Fibroblast of lung (primary cell): ENCODE measurements around the gene FMN1. TPM values are rescaled to one million over a fixed set of nuclear protein-coding genes. Genes with fewer than 3 reads are reported as not detected.

Experiments
- DNase-seq, 2 donors: peaks; one replicate each; pipeline versions ENCODE4 v3.0.0 to v3.0.0-alpha.2; 2010; ENCODE audit warnings: low read depth in 2 of 2
- H2AFZ ChIP-seq: 2 replicates; pipeline ENCODE4 v1.5.1; 2012; ENCODE audit warnings: low read length, control low read depth, inconsistent platforms
- H3K27ac ChIP-seq: 2 replicates; pipeline ENCODE4 v1.5.1; 2011; ENCODE audit warnings: low read length, control low read depth; ENCODE audit not compliant: insufficient read depth
- H3K27me3 ChIP-seq: 2 replicates; pipeline ENCODE4 v1.5.1; 2011; ENCODE audit warnings: mild to moderate bottlenecking, low read length; ENCODE audit not compliant: control insufficient read depth, insufficient read depth
- H3K36me3 ChIP-seq: 2 replicates; pipeline ENCODE4 v1.5.1; 2011; ENCODE audit warnings: low read length; ENCODE audit not compliant: control insufficient read depth, insufficient read depth
- H3K4me1 ChIP-seq: 2 replicates; pipeline ENCODE4 v1.5.1; 2011; ENCODE audit warnings: low read length; ENCODE audit not compliant: control insufficient read depth, insufficient read depth; ENCODE audit errors: extremely low read depth
- H3K4me2 ChIP-seq: 2 replicates; pipeline ENCODE4 v1.5.1; 2011; ENCODE audit warnings: low read length, control low read depth; ENCODE audit not compliant: insufficient read depth; ENCODE audit errors: extremely low read depth
- H3K4me3 ChIP-seq, 4 experiments: fragments of 200-600 bp in 1 of 4; sonication (generic) in 1 of 4; replicated peaks in 1 of 4; 2 replicates each; pipeline ENCODE4 v1.5.1; 2011 to 2016; ENCODE audit warnings: low read length in 4 of 4, low read depth in 3 of 4, mild to moderate bottlenecking in 3 of 4, control low read depth in 2 of 4, inconsistent platforms in 1 of 4, mixed read lengths in 1 of 4; ENCODE audit not compliant: insufficient read depth in 1 of 4; ENCODE audit errors: control extremely low read depth in 1 of 4
- H3K79me2 ChIP-seq: 2 replicates; pipeline ENCODE4 v1.5.1; 2012; ENCODE audit warnings: mild to moderate bottlenecking, low read length, inconsistent platforms; ENCODE audit not compliant: control insufficient read depth, insufficient read depth
- H3K9ac ChIP-seq: 2 replicates; pipeline ENCODE4 v1.5.1; 2011; ENCODE audit warnings: mild to moderate bottlenecking, low read length, control low read depth; ENCODE audit not compliant: insufficient read depth
- H3K9me3 ChIP-seq: 2 replicates; pipeline ENCODE4 v1.5.1; 2012; ENCODE audit warnings: low read depth, low read length; ENCODE audit not compliant: control insufficient read depth, insufficient read depth
- H4K20me1 ChIP-seq: 2 replicates; pipeline ENCODE4 v1.5.1; 2011; ENCODE audit warnings: low read length; ENCODE audit not compliant: control insufficient read depth, insufficient read depth; ENCODE audit errors: extremely low read depth
- EZH2 ChIP-seq: IDR thresholded peaks from 2 replicates; pipeline ENCODE4 v1.5.1; 2012; ENCODE audit warnings: low read length, control low read depth, mild to moderate bottlenecking; ENCODE audit errors: missing control alignments
- polyA plus RNA-seq, 2 donors: library from polyadenylated mRNA; depleted of rRNA in 1 of 2; stranded (reverse) in 1 of 2; unstranded in 1 of 2; fragments of >200 nt; gene quantifications; 2 replicates each; pipeline ENCODE4 v1.2.1, GENCODE V29; 2011 to 2012; ENCODE audit warnings: missing spikeins in 1 of 2
- total RNA-seq: library from RNA; depleted of rRNA; stranded (reverse); fragments of >200 nt; gene quantifications from 2 replicates; pipeline ENCODE4 v1.2.1, GENCODE V29; 2014
- TF ChIP-seq, protein P1 (sequence below), 2 donors: IDR thresholded peaks in 1 of 2; conservative IDR thresholded peaks in 1 of 2; 1 replicate in 1 of 2; 2 replicates in 1 of 2; pipeline ENCODE4 v1.5.1; 2011 to 2012; ENCODE audit warnings: low read length in 2 of 2, control low read depth in 1 of 2, inconsistent platforms in 1 of 2, low read depth in 1 of 2, mild to moderate bottlenecking in 1 of 2

The FMN1 gene
- total and polyA plus RNA-seq, 2 donors (not counting 1 experiment from before 2014, with no cell fraction given): 7.5 to 43.8 TPM

DNA sequence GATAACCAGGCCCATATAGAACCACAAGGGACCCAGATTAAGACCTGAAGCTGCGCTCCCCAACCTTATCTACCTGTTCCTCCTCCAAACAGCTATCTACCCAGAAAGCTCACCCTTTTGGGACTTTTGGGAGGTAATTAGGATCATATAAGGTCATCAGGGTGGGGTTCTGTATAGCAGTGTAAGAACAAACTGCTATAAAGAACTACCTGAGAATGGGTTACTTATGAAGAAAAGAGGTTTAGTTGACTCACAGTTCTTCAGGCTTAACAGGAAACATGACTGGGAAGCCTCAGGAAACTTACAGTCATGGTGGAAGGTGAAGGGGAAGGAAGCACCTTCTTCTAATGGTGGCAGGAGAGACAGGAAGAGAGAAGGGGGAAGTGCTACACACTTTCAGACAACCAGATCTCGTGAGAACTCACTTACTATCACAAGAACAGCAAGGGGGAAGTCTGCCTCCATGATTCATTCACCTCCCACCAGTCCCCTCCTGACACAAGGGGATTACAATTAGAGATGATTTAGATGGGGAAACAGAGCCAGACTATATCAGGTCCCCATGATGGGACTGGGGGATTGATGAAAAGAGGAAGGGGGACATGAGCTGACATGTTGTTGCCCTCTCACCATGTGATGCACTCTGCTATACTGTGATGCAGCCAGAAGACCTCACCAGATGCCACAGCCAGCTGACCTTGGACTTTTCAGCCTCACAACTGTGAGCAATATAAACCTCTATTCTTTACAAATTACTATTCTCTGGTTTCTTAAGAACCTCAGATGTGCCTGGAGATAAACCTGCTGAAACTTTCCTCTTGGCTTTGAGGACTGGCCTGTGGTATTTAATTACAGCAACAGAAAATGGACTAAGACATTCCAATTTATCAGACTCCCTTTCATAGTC is 15.3 kb upstream of the FMN1 start:
- no peaks in the 10 kb centered on the region for H3K9me3 ChIP-seq
- DNase-seq: no peak
- H3K4me3 ChIP-seq: no peak overlapping the region
- H3K9ac ChIP-seq: no peak overlapping the region
- H3K4me2 ChIP-seq: no peak overlapping the region
- no peak overlapping the region for H3K27ac ChIP-seq
- H4K20me1 ChIP-seq: no peaks in the 10 kb centered on the region
- H3K27me3 ChIP-seq: peaks cover 7% of the 10 kb centered on the region
- TF ChIP-seq, protein P1, sequence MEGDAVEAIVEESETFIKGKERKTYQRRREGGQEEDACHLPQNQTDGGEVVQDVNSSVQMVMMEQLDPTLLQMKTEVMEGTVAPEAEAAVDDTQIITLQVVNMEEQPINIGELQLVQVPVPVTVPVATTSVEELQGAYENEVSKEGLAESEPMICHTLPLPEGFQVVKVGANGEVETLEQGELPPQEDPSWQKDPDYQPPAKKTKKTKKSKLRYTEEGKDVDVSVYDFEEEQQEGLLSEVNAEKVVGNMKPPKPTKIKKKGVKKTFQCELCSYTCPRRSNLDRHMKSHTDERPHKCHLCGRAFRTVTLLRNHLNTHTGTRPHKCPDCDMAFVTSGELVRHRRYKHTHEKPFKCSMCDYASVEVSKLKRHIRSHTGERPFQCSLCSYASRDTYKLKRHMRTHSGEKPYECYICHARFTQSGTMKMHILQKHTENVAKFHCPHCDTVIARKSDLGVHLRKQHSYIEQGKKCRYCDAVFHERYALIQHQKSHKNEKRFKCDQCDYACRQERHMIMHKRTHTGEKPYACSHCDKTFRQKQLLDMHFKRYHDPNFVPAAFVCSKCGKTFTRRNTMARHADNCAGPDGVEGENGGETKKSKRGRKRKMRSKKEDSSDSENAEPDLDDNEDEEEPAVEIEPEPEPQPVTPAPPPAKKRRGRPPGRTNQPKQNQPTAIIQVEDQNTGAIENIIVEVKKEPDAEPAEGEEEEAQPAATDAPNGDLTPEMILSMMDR (conservative IDR thresholded peaks at IDR 0.05 in 1 of 2, IDR thresholded peaks at IDR 0.05 in 1 of 2; ENCODE audit: low read depth in 1 of 2, low read length in 2 of 2): no peak
- TF ChIP-seq EZH2: no peak
- no peaks in the 10 kb centered on the region for H3K4me1 ChIP-seq
- H2AFZ ChIP-seq: no peak overlapping the region
- H3K36me3 ChIP-seq: no peaks in the 10 kb centered on the region
- H3K79me2 ChIP-seq: no peaks in the 10 kb centered on the region

DNA sequence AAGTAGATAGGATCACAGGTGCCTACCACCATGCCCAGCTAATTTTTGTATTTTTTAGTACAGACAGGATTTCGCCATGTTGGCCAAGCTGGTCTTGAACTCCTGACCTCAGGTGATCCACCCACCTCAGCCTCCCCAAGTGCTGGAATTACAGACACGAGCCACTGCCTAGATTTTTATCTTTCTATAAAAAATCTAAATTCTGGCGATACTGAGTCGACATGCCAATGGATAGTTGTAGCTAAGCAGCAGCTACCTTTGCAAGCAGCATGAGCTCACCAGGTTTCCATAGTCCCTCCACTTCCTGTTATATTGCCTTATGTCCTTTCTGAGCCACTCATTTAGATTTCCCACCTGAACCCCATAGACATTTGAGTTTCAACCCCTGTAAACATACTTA is 13.1 kb upstream of the FMN1 start:
- Histone ChIP-seq H3K9ac (no peak overlapping the region), H3K27me3 (peaks cover 3% of the 10 kb centered on the region), H2AFZ (no peak overlapping the region), H3K4me1 (no peaks in the 10 kb centered on the region), H3K79me2 (no peaks in the 10 kb centered on the region), H3K4me3 (no peak overlapping the region), H3K9me3 (no peaks in the 10 kb centered on the region), H3K36me3 (no peaks in the 10 kb centered on the region), H4K20me1 (no peaks in the 10 kb centered on the region), H3K4me2 (no peak overlapping the region), H3K27ac (no peak overlapping the region)
- TF ChIP-seq EZH2: no peak
- TF ChIP-seq, protein P1 (conservative IDR thresholded peaks at IDR 0.05 in 1 of 2, IDR thresholded peaks at IDR 0.05 in 1 of 2; ENCODE audit: low read depth in 1 of 2, low read length in 2 of 2): no peak
- peak in 1 of 2 donors; percentile 6 for DNase-seq

DNA sequence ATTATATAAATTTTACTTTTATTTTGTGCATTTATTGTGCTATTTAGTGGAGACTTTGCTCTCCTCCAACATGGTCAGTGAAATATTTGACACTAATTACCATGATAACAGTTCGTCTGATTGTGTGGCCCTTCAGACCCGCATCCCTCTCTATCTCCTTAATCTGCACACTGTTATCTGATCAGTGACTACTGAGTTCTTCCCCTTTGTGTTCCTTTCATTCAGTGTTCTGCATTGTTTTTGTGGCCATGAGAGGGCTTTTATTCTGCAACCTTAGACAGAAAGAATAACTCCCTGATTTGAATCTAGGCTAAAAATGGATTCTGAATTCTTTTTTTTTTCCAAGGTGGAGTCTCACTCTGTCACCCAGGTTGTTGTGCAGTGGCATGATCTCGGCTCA is 11.9 kb upstream of the FMN1 start:
- H3K9ac ChIP-seq: no peak overlapping the region
- H3K36me3 ChIP-seq: no peaks in the 10 kb centered on the region
- H3K27ac ChIP-seq: no peak overlapping the region
- no peak for DNase-seq
- no peak overlapping the region for H3K4me2 ChIP-seq
- H3K79me2 ChIP-seq: no peaks in the 10 kb centered on the region
- H3K27me3 ChIP-seq: peaks cover 3% of the 10 kb centered on the region
- no peak overlapping the region for H3K4me3 ChIP-seq
- TF ChIP-seq EZH2: no peak
- TF ChIP-seq, protein P1 (conservative IDR thresholded peaks at IDR 0.05 in 1 of 2, IDR thresholded peaks at IDR 0.05 in 1 of 2; ENCODE audit: low read depth in 1 of 2, low read length in 2 of 2): no peak
- no peak overlapping the region for H2AFZ ChIP-seq
- H3K4me1 ChIP-seq: no peaks in the 10 kb centered on the region
- H4K20me1 ChIP-seq: no peaks in the 10 kb centered on the region
- no peaks in the 10 kb centered on the region for H3K9me3 ChIP-seq
